Mononuclear cell (primary cell): Measurements from ENCODE around the gene TRIP13. TPM values are rescaled to one million over a fixed set of nuclear protein-coding genes. Genes with fewer than 3 reads are reported as not detected.
A peak's percentile ranks its signal among the peaks of the same experiment; 100 is the strongest.

Experiments
- H3K27me3 ChIP-seq: 2 replicates; pipeline ENCODE4 v1.6.0; 2011; ENCODE audit warnings: low read length, control low read depth; ENCODE audit not compliant: insufficient read depth
- H3K4me1 ChIP-seq: 2 replicates; pipeline ENCODE4 v1.5.1; 2011; ENCODE audit warnings: mild to moderate bottlenecking, low read length, control low read depth; ENCODE audit not compliant: insufficient read depth
- H3K4me3 ChIP-seq: 2 replicates; pipeline ENCODE4 v1.5.1; 2011; ENCODE audit warnings: mild to moderate bottlenecking, low read length, moderate library complexity
- H3K9me3 ChIP-seq: 2 replicates; pipeline ENCODE4 v1.5.1; 2011; ENCODE audit warnings: low read depth, mild to moderate bottlenecking, control low read depth, low read length
- total RNA-seq: library from RNA; depleted of rRNA; stranded (reverse); fragments of >200 nt; gene quantifications from one replicate; pipeline ENCODE4 v1.2.3, GENCODE V29; 2012

Gene TRIP13
- total RNA-seq, 1 donor: 0.21 TPM

GRCh38 chr5:889075-889710, 3.5 kb upstream of the TRIP13 start:
- H3K27me3 ChIP-seq: no peaks in the 10 kb centered on the region

GRCh38 chr5:891117-891836, 1.4 kb upstream of the TRIP13 start:
- no peaks in the 10 kb centered on the region for H3K9me3 ChIP-seq
- H3K4me1 ChIP-seq: peaks cover 22% of the 10 kb centered on the region
- no peaks in the 10 kb centered on the region for H3K27me3 ChIP-seq
- peak overlapping the region; percentile 73 for H3K4me3 ChIP-seq

More at GRCh38 chr5:889075-889710, 3.5 kb upstream of the TRIP13 start:
- no peaks in the 10 kb centered on the region for H3K9me3 ChIP-seq
- H3K4me3 ChIP-seq: no peak overlapping the region
- peaks cover 22% of the 10 kb centered on the region for H3K4me1 ChIP-seq

GRCh38 chr5:891837-892393, 769 bp upstream of the TRIP13 start:
- H3K9me3 ChIP-seq: no peaks in the 10 kb centered on the region
- no peaks in the 10 kb centered on the region for H3K27me3 ChIP-seq
- H3K4me3 ChIP-seq: peak overlapping the region; percentile 73
- H3K4me1 ChIP-seq: peaks cover 22% of the 10 kb centered on the region

DNA sequence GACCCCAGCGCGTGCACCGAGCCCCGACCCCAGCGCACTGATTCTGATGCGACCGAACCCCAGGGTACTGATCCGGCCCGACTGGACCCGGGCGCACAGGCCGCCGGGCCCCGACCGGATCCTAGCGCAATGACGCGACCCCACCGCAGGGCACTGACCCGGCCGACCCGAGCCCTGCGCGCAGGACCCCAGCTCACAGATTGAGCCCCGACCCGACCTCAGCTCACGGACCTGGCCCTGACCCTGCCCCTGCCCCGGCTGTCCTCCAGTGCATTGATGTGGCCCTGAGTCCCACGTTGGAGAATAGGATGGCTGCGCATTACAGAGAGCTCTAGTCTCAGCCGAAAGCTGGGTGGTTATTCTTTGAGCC, 438 bp downstream of the TRIP13 start:
- Histone ChIP-seq H3K27me3 (no peaks in the 10 kb centered on the region), H3K4me1 (peaks cover 22% of the 10 kb centered on the region), H3K9me3 (no peaks in the 10 kb centered on the region), H3K4me3 (peak overlapping the region; percentile 73)

- Histone ChIP-seq H3K9me3 (no peaks in the 10 kb centered on the region), H3K27me3 (no peaks in the 10 kb centered on the region), H3K4me3 (no peak overlapping the region), H3K4me1 (peaks cover 22% of the 10 kb centered on the region)
Observed at GRCh38 chr5:893711-894110, 1.0 kb downstream of the TRIP13 start.

DNA sequence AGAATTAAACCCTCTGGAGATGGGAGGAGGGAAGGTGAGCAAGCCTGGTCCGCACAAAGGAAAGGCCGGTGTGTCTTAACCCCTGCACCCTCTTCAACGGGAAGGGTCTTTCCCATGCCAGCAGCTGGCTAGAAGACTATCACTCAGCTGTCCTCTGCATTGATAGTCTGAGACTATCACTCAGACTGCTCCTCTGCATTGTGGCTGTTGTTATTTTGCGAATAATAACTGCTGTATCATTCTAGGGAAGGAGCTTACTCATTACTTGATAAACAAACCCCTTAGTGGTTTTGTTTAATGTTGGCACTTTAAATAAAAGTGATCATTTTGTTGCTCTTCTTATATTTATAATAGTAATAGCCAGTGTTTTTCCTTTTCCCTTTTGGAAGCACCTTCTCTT, 8.1 kb downstream of the TRIP13 start:
- H3K4me1 ChIP-seq: no peaks in the 10 kb centered on the region

DNA sequence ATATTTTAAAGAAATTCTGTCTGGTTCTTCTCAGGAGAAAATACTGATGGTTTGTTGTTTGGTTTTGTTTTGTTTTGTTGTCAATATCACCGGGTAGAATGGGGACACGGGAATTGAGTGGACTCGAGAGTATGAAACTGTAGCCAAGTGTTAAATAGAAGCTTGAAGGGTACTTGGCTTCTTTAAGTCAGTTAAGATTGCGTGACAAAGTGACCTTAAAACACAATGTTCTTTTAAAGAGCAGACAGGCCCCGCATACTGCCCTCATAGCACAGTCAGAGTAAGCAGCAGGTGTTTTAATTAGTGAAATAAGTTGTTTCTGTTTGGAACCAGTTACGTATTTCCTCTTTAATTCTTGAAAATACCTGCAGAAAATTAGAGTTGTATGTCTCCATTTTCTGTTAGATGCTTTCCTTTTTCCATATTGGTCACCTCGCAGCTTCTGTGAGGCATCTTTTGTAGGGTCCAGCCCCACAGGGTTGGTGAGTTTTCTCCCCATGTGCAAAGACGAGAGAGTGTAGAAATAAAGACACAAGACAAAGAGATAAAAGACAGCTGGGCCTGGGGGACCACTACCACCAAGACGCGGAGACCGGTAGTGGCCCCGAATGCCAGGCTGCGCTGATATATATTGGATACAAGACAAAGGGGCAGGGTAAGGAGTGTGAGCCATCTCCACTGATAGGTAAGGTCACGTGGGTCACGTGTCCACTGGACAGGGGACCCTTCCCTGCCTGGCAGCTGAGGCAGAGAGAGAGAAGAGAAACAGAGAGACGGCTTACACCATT, 9.6 kb downstream of the TRIP13 start:
- no peaks in the 10 kb centered on the region for H3K9me3 ChIP-seq
- no peaks in the 10 kb centered on the region for H3K4me1 ChIP-seq
- no peak overlapping the region for H3K4me3 ChIP-seq
- H3K27me3 ChIP-seq: no peaks in the 10 kb centered on the region

More for the DNA sequence above, 8.1 kb downstream of the TRIP13 start:
- Histone ChIP-seq H3K9me3 (no peaks in the 10 kb centered on the region), H3K27me3 (no peaks in the 10 kb centered on the region), H3K4me3 (no peak overlapping the region)

- Histone ChIP-seq H3K9me3 (no peaks in the 10 kb centered on the region), H3K4me1 (no peaks in the 10 kb centered on the region), H3K4me3 (no peak overlapping the region), H3K27me3 (no peaks in the 10 kb centered on the region)
Observed at GRCh38 chr5:903756-904096, 11.0 kb downstream of the TRIP13 start.

DNA sequence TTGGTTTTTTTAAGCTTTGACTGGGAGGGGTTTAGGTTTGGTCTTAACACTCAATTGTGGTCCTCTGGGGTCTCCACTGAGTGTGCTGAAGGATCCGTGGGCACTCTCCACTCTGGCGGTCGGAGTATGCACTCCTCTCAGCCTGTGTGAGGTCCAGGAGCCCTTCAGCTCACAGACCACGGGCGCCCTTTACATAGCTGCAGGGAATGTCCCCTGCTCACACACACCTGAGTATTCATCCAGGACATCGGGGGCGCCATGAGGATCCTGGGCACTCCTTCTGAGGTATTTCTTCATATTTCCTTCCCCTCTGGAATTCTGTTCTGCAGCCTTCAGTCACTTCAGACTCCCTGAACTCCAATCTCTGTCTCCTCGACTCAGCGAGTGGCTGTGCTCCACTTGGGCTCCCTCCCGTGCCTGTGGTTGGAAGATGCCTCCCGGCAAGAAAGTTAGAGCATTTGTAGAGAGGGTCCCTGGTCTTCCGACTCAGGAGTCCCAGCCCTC, 12.5 kb downstream of the TRIP13 start:
- no peak overlapping the region for H3K4me3 ChIP-seq
- H3K4me1 ChIP-seq: no peaks in the 10 kb centered on the region
- H3K9me3 ChIP-seq: no peaks in the 10 kb centered on the region
- H3K27me3 ChIP-seq: no peaks in the 10 kb centered on the region

DNA sequence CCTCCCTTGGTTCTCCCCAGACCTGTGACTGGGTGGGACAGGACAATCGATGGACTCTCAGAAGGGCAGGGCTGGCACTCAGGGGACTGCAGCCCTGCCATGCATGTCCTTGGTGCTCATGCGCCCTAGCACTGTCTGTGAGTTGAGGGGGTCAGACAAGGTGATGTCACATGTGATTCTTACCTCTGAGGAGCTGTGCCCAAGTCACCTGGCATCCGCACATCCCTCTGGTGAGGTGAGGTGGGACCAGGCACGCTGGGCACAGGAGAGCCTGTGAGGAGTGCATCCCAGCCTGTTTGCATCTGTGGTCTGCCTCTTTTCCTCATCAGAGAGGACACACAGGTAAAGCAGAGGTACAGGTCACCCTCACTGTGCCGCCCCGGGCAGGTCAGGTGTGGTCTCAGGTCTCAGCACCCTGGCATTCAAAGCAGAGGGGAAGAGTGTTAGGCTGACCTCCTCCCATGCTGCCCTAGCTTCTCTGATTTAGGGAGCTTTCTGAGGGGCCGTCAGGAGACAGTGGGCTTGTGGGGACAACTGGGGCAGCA, 14.8 kb downstream of the TRIP13 start:
- Histone ChIP-seq H3K4me3 (no peak overlapping the region), H3K27me3 (no peaks in the 10 kb centered on the region), H3K4me1 (no peaks in the 10 kb centered on the region), H3K9me3 (no peaks in the 10 kb centered on the region)

- Histone ChIP-seq H3K27me3 (no peaks in the 10 kb centered on the region), H3K9me3 (no peaks in the 10 kb centered on the region), H3K4me3 (no peak overlapping the region), H3K4me1 (no peaks in the 10 kb centered on the region)
Observed at GRCh38 chr5:908172-908571, 15.5 kb downstream of the TRIP13 start.

- Histone ChIP-seq H3K4me3 (no peak overlapping the region), H3K27me3 (no peaks in the 10 kb centered on the region), H3K4me1 (no peaks in the 10 kb centered on the region), H3K9me3 (no peaks in the 10 kb centered on the region)
Observed at GRCh38 chr5:909086-909485, 16.4 kb downstream of the TRIP13 start.

DNA sequence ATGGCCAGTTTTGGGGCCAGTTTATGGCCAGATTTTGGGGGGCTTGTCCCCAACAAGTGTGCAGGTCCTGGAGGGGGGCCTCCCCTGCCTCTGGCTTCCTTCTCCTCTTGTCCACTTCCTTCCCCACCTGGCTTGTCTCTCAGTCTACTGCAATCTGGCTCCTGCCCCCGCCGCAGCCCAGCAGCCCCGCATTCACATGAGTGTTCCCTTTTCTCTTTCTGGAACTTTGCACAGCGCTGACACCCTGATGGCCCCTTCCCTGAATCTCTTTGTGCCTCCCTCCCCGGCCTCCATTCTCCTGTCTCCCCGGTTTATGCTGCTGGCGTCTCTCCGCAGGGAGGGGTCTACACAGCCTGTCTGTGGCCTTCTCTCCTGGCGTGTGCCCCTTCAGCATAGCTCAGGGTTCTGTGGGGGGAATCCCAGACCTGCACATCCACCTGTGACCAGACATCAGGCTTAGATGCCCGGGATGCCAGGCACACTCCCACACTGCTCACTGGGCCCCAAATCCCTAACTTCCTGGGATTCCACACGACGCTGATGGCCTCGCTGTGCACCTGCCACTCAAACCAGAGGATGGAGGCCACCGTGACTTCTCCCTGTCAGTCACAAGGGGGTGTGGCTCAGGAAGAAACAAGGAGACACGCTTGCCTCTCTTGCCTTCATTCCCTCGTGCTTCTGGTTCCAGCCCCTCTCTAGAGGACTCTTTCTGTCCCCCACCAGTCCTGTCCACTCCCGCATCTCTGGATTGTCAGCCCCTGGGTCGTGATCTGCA, 17.5 kb downstream of the TRIP13 start:
- Histone ChIP-seq H3K27me3 (no peaks in the 10 kb centered on the region), H3K9me3 (no peaks in the 10 kb centered on the region), H3K4me1 (no peaks in the 10 kb centered on the region), H3K4me3 (no peak overlapping the region)

GRCh38 chr5:910769-911160, 18.1 kb downstream of the TRIP13 start:
- Histone ChIP-seq H3K4me1 (no peaks in the 10 kb centered on the region), H3K27me3 (no peaks in the 10 kb centered on the region), H3K4me3 (no peak overlapping the region), H3K9me3 (no peaks in the 10 kb centered on the region)
